OCI-LY1 (cell line): ENCODE results near the gene ZNF14.

ENCODE experiments used
- EZH2 ChIP-seq: fragments of 200-600 bp; sonication (generic), shearing (Covaris generic); IDR thresholded peaks from 2 replicates; pipeline ENCODE4 v1.8.0; 2017; ENCODE audit warnings: borderline replicate concordance, mixed run types, mild to moderate bottlenecking, antibody characterized with exemption, low read length, moderate library complexity, mixed read lengths
- TF ChIP-seq, protein P1 (sequence below): fragments of 200-600 bp; sonication (generic), shearing (Covaris generic); IDR thresholded peaks from 2 replicates; pipeline ENCODE4 v1.5.1; 2017; ENCODE audit warnings: mild to moderate bottlenecking, antibody characterized with exemption, low read length, moderate library complexity, mixed read lengths

GRCh38 chr19:19737559-19738332 lies 4.8 kb upstream of the ZNF14 start:
- TF ChIP-seq, protein P1, sequence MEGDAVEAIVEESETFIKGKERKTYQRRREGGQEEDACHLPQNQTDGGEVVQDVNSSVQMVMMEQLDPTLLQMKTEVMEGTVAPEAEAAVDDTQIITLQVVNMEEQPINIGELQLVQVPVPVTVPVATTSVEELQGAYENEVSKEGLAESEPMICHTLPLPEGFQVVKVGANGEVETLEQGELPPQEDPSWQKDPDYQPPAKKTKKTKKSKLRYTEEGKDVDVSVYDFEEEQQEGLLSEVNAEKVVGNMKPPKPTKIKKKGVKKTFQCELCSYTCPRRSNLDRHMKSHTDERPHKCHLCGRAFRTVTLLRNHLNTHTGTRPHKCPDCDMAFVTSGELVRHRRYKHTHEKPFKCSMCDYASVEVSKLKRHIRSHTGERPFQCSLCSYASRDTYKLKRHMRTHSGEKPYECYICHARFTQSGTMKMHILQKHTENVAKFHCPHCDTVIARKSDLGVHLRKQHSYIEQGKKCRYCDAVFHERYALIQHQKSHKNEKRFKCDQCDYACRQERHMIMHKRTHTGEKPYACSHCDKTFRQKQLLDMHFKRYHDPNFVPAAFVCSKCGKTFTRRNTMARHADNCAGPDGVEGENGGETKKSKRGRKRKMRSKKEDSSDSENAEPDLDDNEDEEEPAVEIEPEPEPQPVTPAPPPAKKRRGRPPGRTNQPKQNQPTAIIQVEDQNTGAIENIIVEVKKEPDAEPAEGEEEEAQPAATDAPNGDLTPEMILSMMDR: no peak
- no peak for TF ChIP-seq EZH2
